ENCODE measurements around the gene OVCA2. TPM values are rescaled to one million over a fixed set of nuclear protein-coding genes. Genes with fewer than 3 reads are reported as not detected.
"Not testable (repeated sequence)": the region's sequence is repeated elsewhere in the genome, so short reads cannot be mapped to it uniquely, and the experiment has no call there.

Gene OVCA2
- polyA plus RNA-seq, 1 of the 3 experiments (the other 2 are of a cell fraction), result 59.2 TPM

GRCh38 chr17:2011411-2012371 lies 30.1 kb upstream of the OVCA2 start:
- 72% methylated on average over 20 of the region's 24 CpGs for WGBS (ENCODE audit: low lambda C conversion rate)
- Histone ChIP-seq H3K79me2 (ENCODE audit: insufficient read depth) (no peaks in the 10 kb centered on the region), H3K4me2 (no peak overlapping the region), H2AFZ (ENCODE audit: low read depth) (no peak overlapping the region), H3F3A (replicated peaks; ENCODE audit: insufficient read depth) (no peaks in the 10 kb centered on the region), H3K9ac (no peak overlapping the region), H3K9me2 (no peaks in the 10 kb centered on the region), H3K4me3 (ENCODE audit: low read depth in 2 of 2, low read length in 1 of 2) (no peak overlapping the region), H3K27ac (ENCODE audit: low read depth in 2 of 2, low read length in 1 of 2) (no peak overlapping the region), H3K36me3 (replicated peaks in 1 of 2; ENCODE audit: control insufficient read depth in 1 of 2, insufficient read depth in 2 of 2, low read length in 1 of 2) (no peaks in the 10 kb centered on the region), H4K20me1 (ENCODE audit: insufficient read depth) (no peaks in the 10 kb centered on the region), H3K4me1 (ENCODE audit: control insufficient read depth in 1 of 2, insufficient read depth in 2 of 2, low read depth in 1 of 2, low read length in 1 of 2) (peaks cover 0 to 2% of the 10 kb centered on the region in 2 experiments; a peak in 1 of 4 replicates), H3K27me3 (ENCODE audit: insufficient read depth) (peaks cover 5% of the 10 kb centered on the region; the same call in 1 of the 2 replicates), H3K9me3 (no peaks in the 10 kb centered on the region)
- CTCF ChIA-PET, result interaction anchor here (0.8 to 1.6 kb wide), 4 partner anchors 8 to 103 kb away, joined by 3 to 6 read pairs (median 4); no protein-coding TSS in a partner anchor
- TF ChIP-seq, protein P1, sequence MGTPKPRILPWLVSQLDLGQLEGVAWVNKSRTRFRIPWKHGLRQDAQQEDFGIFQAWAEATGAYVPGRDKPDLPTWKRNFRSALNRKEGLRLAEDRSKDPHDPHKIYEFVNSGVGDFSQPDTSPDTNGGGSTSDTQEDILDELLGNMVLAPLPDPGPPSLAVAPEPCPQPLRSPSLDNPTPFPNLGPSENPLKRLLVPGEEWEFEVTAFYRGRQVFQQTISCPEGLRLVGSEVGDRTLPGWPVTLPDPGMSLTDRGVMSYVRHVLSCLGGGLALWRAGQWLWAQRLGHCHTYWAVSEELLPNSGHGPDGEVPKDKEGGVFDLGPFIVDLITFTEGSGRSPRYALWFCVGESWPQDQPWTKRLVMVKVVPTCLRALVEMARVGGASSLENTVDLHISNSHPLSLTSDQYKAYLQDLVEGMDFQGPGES (IDR thresholded peaks at IDR 0.05; ENCODE audit: low read depth, low read length), result no peak
- no peak for TF ChIP-seq CHD2 (IDR thresholded peaks at IDR 0.05; ENCODE audit: low read length, partially characterized antibody)
- TF ChIP-seq USF1 (IDR thresholded peaks at IDR 0.05; ENCODE audit: borderline replicate concordance, low read depth), result no peak
- TF ChIP-seq GATA2 (CRISPR knock-in tag; IDR thresholded peaks at IDR 0.05), result no peak
- TF ChIP-seq EP300 (IDR thresholded peaks at IDR 0.05; ENCODE audit: borderline replicate concordance in 1 of 2, low read depth in 1 of 2, low read length in 1 of 2), result no peak
- TF ChIP-seq YY1 (IDR thresholded peaks at IDR 0.05; ENCODE audit: low read depth), result no peak
- TF ChIP-seq FOXJ3 (CRISPR knock-in tag; IDR thresholded peaks at IDR 0.05), result no peak
- no peak for TF ChIP-seq TEAD4 (IDR thresholded peaks at IDR 0.05; ENCODE audit: borderline replicate concordance, insufficient read depth)
- TF ChIP-seq RCOR1 (IDR thresholded peaks at IDR 0.05; ENCODE audit: low read length), result no peak
- no peak for TF ChIP-seq MXI1 (IDR thresholded peaks at IDR 0.05; ENCODE audit: low read depth, low read length)
- TF ChIP-seq MEF2A (IDR thresholded peaks at IDR 0.05; ENCODE audit: borderline replicate concordance, low read depth), result no peak
- POLR2A ChIA-PET, result no interaction called here
- no peak for DNase-seq

DNA sequence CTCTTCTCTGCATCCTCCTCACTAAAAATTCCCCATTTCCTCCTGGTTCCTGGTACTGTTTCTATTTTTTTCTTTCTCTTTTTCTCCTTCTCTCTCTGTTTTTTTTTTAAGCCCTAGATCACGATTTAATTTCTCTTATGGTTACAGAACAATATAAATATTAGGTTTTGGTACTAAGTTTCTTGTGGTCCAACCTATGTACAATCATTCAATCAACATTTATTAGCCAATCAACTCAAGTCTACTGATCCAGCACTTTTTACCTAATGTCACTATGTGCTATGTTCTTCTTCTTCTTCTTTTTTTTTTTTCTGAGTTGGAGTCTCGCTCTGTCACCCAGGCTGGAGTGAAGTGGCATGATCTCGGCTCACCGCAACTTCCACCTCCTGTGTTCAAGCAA lies 29.3 kb upstream of the OVCA2 start:
- DNase-seq, result no peak
- Histone ChIP-seq H4K20me1 (ENCODE audit: insufficient read depth) (no peaks in the 10 kb centered on the region), H3K9ac (no peak overlapping the region), H3K27me3 (ENCODE audit: insufficient read depth) (peaks cover 5% of the 10 kb centered on the region; the same call in 1 of the 2 replicates), H2AFZ (ENCODE audit: low read depth) (no peak overlapping the region), H3F3A (replicated peaks; ENCODE audit: insufficient read depth) (no peaks in the 10 kb centered on the region), H3K9me3 (no peaks in the 10 kb centered on the region), H3K27ac (ENCODE audit: low read depth in 2 of 2, low read length in 1 of 2) (no peak overlapping the region), H3K9me2 (no peaks in the 10 kb centered on the region), H3K79me2 (ENCODE audit: insufficient read depth) (no peaks in the 10 kb centered on the region), H3K36me3 (replicated peaks in 1 of 2; ENCODE audit: control insufficient read depth in 1 of 2, insufficient read depth in 2 of 2, low read length in 1 of 2) (no peaks in the 10 kb centered on the region), H3K4me2 (no peak overlapping the region), H3K4me3 (ENCODE audit: low read depth in 2 of 2, low read length in 1 of 2) (no peak overlapping the region), H3K4me1 (ENCODE audit: control insufficient read depth in 1 of 2, insufficient read depth in 2 of 2, low read depth in 1 of 2, low read length in 1 of 2) (no peaks in the 10 kb centered on the region; a peak in 1 of 4 replicates)
- CTCF ChIA-PET, result no interaction called here
- POLR2A ChIA-PET, result interaction anchor here (1.1 kb wide), 1 partner anchor 13 kb away, joined by 3 read pairs; the partner anchor contains the start of gene RTN4RL1
- no peak for TF ChIP-seq RAD21 (IDR thresholded peaks at IDR 0.05; ENCODE audit: low read length)
- TF ChIP-seq FOXJ3 (CRISPR knock-in tag; IDR thresholded peaks at IDR 0.05), result no peak
- TF ChIP-seq GABPA (IDR thresholded peaks at IDR 0.05; ENCODE audit: low read depth), result no peak
- TF ChIP-seq NRF1 (IDR thresholded peaks at IDR 0.05; ENCODE audit: low read depth, low read length), result no peak
- TF ChIP-seq MXI1 (IDR thresholded peaks at IDR 0.05; ENCODE audit: low read depth, low read length), result no peak
- no peak for TF ChIP-seq USF1 (IDR thresholded peaks at IDR 0.05; ENCODE audit: borderline replicate concordance, low read depth)
- TF ChIP-seq NFIC (IDR thresholded peaks at IDR 0.05; ENCODE audit: borderline replicate concordance), result no peak
- TF ChIP-seq SIN3A (IDR thresholded peaks at IDR 0.05; ENCODE audit: borderline replicate concordance, low read depth, low read length), result no peak
- no peak for TF ChIP-seq FOXM1 (IDR thresholded peaks at IDR 0.05; ENCODE audit: low read depth)
- WGBS (ENCODE audit: low lambda C conversion rate), result 69% methylated on average over 4 of the region's 4 CpGs

- H3K36me3 ChIP-seq (replicated peaks in 1 of 2; ENCODE audit: control insufficient read depth in 1 of 2, insufficient read depth in 2 of 2, low read length in 1 of 2); H3K4me2 ChIP-seq; DNase-seq; H2AFZ ChIP-seq (ENCODE audit: low read depth); H3K27me3 ChIP-seq (ENCODE audit: insufficient read depth); H3K4me1 ChIP-seq (ENCODE audit: control insufficient read depth in 1 of 2, insufficient read depth in 2 of 2, low read depth in 1 of 2, low read length in 1 of 2); H3K79me2 ChIP-seq (ENCODE audit: insufficient read depth); H3K27ac ChIP-seq (ENCODE audit: low read depth in 2 of 2, low read length in 1 of 2); H3K4me3 ChIP-seq (ENCODE audit: low read depth in 2 of 2, low read length in 1 of 2); H3K9ac ChIP-seq; H3F3A ChIP-seq (replicated peaks; ENCODE audit: insufficient read depth); H3K9me2 ChIP-seq; H3K9me3 ChIP-seq; H4K20me1 ChIP-seq (ENCODE audit: insufficient read depth): not testable (repeated sequence)
- CTCF ChIA-PET, result interaction anchor here (0.7 to 4.9 kb wide), 2 partner anchors 12 to 104 kb away, joined by 3 to 31 read pairs; partner anchors contain the start of gene RTN4RL1
- POLR2A ChIA-PET, result interaction anchor here (1.1 kb wide), 1 partner anchor 12 kb away, joined by 3 read pairs; the partner anchor contains the start of gene RTN4RL1
- WGBS (ENCODE audit: low lambda C conversion rate), result 62% methylated on average over 5 of the region's 6 CpGs
Observed at GRCh38 chr17:2013220-2013993, 28.4 kb upstream of the OVCA2 start.

Data from SK-N-SH (cell line).